SK-MEL-5 (cell line): ENCODE measurements around the gene FBXL19. TPM values are rescaled to one million over a fixed set of nuclear protein-coding genes. Genes with fewer than 3 reads are reported as not detected.
A peak's percentile ranks its signal among the peaks of the same experiment; 100 is the strongest.
"Not testable (repeated sequence)": the region's sequence is repeated elsewhere in the genome, so short reads cannot be mapped to it uniquely, and the experiment has no call there.

Source experiments
- DNase-seq: peaks from one replicate; pipeline ENCODE4 v3.0.0-alpha.2; 2016; ENCODE audit warnings: low read depth, low spot score
- in situ Hi-C: cut with HindIII; loops from 2 replicates; pipeline ENCODE4 v1.10.0; 2016; ENCODE audit warnings: low sequenced_read_pairs, high pct_unique_total_duplicates, low pct_unique_long_range_greater_than_20kb
- polyA plus RNA-seq, 2 experiments: library from polyadenylated mRNA; depleted of rRNA; stranded (reverse); fragments of >200 nt; gene quantifications; 2 replicates each; pipeline ENCODE4 v1.2.3, GENCODE V29; 2015
- total RNA-seq: library from RNA; depleted of rRNA; stranded (reverse); fragments of >200 nt; shearing (Covaris generic); gene quantifications from 2 replicates; pipeline ENCODE4 v1.2.3, GENCODE V29; 2014; rRNA removed

The FBXL19 gene
- total RNA-seq: 20.8 and 22.0 TPM in 2 replicates
- 22.3 and 25.6 TPM in 2 replicates for polyA plus RNA-seq (2015; cell fraction: cytosol; rRNA removed)
- polyA plus RNA-seq (2015; cell fraction: nucleus; rRNA removed): 19.7 and 20.1 TPM in 2 replicates

GRCh38 chr16:30923554-30924075, at the start of gene FBXL19:
Gene FBXL19, plus strand, starts transcription at chr16:30923572. Its CDS starts 2,183 bp downstream, at chr16:30925755.
- DNase-seq: no peak
- in situ Hi-C loops: no loop called here

DNA sequence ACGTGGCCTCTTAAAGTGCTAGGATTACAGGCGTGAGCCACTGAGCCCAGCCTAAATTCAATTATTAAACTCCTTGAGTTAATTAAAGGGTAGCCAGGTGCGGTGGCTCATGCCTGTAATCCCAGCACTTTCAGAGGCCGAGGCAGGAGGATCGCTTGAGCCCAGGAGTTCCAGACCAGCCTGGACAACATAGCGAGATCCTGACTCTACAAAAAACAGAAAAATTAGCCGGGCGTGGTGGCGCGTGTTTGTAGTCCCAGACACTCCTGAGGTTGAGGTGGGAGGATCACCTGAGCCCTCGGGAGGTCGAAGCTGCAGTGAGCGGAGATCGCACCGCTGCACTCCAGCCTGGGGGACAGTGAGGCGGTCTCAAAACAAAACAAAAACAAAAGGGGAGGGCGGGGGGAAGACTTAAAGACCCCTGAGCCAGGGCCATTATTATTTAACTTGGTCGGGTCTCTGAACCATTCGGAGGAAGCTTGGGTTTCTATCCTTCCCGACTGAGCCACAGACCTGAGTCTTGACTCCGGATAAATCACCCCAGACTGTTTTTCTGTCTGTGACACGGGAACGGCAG, 49.0 kb upstream of the FBXL19 start:
- in situ Hi-C loops: no loop called here
- no peak for DNase-seq

DNA sequence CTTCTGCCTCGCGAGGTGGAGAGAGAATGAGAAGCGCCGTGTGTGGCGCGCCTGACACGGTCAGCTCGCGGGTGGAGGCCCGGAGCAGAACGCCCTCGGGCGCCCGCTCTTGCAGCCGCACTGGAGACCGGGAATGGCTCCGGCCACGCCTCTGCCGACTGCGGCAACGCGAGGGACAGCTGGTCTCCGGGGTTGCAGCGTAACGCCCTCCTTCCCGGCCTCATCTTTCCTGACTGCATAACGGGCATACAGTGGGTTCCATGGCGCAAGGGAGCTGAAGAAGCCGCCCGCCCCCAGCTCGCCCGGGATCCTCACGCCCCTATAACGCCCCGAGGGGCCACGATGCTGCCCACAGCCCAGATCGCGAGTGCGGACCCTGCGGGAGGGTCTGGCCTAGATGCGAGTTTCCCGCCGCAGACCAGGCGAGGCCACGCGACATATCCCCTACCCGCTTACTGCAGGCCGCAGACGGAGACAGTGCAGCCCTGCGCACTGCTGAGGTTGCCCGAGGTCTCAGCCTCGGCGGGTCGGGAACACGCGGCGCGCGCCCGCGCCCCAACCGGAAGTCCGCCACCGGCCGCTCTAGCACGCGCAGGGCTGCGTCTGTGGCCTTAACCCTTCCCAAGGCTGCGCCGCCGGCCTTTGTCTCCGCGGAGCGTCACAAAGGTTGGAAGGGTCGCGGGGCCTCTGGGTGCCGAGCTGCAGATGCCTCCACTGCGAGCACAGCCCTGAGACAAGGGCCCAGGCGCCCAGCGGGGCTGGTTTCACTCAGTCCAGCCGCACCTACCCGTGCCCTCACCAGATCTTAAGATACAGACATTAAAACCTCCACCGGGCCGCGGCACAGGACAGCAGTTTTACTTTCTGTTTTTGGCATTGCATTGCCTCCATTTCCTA, 48.3 kb upstream of the FBXL19 start:
- in situ Hi-C loops: no loop called here
- DNase-seq: peak; percentile 86

DNA sequence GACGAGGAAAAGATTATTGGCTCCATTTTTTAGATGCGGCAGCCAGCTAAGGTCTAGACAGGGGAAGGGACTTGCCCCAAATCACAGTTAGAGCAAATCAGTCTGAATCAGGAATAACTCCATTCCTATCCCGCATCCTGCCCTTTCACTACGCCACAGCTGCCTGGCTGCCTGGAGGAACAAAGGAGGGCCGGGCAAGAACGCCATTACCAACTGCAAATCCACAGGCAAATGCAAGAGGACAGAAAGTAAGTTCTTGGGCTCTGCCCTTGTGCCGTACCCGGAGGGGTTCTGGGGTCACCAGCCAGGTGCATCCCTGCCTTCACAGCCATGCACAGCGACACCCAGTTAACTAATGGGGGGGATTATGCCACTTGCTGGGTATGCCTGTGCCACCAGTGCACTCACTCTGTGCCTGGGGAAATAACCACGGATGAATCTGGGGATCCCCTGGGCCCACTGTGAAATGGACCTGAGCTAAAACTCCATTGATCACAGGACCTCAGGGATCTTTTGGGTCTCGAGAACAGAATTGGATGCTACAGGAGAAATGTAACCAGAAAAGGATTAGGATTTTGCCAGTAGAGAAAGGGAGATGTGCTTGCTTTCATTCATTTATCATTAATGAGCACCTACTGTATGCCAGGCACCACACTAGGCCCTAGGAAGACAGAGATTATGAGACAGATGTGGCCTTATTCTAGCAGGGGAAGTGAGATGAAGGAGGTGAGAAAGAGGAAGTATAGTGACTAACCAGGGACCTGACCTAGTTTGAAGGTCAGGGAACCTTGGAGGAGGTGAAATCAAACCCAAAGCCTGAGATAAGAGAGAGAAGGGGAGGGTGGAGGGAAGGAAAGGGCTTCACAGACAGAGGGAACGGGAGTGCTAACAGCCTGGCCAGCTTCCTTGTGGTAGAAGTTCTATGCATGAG, 47.2 kb upstream of the FBXL19 start:
- DNase-seq: no peak
- in situ Hi-C loops: no loop called here

DNA sequence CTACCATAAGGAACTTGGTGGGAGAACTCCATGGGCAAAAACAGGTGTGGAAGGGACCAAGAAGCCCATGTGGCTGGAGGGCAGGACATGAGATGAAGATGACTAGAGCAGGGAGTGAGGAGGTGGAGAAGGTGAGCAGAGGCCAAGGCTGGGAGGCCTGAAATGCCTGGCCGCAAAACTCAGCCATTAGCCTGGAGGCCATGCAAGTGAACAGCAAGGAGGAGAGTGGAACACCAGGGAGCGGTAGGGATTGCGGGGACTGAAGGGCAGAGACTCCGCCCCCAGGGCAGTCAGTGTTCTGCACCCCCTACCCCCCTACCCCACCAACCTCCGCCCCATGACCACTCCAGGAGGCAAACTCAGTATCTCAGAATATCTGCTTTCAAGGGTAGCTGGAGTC, 46.5 kb upstream of the FBXL19 start:
- DNase-seq: no peak
- in situ Hi-C loops: no loop called here

GRCh38 chr16:30882429-30883310, 40.7 kb upstream of the FBXL19 start:
- DNase-seq: no peak
- in situ Hi-C loops: no loop called here

DNA sequence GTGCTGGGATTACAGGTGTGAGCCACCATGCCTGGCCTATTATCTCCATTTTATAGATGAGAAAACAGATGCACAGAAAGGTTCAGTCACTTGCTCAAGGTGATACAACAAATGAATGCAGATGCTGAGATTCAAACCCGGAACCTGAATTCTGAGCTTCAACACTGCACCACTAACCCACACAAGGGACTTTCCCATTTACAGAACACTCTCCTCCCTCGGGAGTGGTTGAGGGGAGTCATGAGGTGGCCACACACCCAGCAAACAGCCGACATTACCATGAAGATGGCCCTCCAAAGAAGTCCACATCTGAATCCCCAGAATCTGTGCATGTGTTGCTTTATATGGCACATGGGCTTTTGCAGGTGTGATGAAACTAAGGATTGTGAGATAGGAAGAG, 38.6 kb upstream of the FBXL19 start:
- in situ Hi-C loops: no loop called here
- no peak for DNase-seq

DNA sequence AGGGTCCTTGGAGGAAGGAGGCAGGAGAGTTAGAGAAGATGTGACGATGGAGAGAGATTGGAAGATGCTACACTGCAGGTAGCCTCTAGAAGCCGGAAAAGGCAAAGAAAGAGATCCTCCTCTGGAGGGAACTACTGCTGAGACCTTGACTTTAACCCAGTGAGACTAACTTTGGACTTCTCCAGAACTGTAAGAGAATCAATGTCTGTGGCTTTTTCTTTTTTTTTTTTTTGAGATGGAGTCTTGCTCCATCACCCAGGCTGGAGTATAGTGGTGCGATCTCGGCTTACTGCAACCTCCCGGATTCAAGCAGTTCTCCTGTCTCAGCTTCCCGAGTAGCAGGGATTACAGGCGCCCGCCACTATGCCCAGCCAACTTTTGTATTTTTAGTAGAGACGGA, 38.2 kb upstream of the FBXL19 start:
- in situ Hi-C loops: no loop called here
- DNase-seq: no peak

- in situ Hi-C loops: no loop called here
- no peak for DNase-seq
Measured at GRCh38 chr16:30886145-30886544, 37.2 kb upstream of the FBXL19 start.

DNA sequence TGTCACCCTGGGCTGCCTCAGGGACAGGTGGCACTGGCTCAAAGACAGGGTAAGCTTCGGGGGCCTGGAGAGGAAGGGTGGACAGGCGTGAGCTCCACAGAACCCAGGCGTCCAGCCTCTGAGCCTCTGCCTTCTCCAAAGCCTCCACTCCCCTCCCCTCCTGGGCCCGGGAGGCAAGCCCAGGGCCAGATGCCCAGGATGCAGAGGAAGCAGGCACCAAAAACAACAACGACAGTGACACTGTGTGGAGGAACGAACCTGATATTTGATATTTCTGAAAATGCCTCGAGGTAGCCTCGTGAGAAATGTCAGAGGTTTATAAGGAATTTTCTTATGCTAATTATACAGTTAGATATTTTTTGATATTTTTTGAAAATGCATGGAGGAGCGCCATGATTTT, 35.4 kb upstream of the FBXL19 start:
- in situ Hi-C loops: no loop called here
- no peak for DNase-seq

GRCh38 chr16:30888856-30889499, 34.4 kb upstream of the FBXL19 start:
- DNase-seq: no peak
- in situ Hi-C loops: no loop called here

DNA sequence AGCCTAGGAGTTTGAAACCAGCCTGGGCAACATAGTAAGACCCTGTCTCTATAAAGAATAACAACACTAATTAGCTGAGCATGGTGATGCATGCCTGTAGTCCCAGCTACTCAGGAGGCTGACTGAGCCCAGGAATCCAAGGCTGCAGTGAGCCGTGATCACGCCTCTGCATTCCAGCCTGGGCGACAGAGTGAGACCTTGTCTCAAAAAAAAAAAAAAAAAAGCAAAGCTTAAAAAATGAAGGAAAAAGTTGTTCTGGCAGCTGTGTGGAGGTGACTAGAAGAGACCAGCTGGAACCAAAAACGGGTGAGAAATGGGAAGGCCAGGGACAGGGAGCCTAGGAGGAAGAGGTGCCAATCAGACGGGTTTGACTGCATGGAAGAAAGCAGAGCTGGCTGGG, 33.7 kb upstream of the FBXL19 start:
- in situ Hi-C loops: no loop called here

GRCh38 chr16:30891043-30891823, 32.1 kb upstream of the FBXL19 start:
- in situ Hi-C loops, DNase-seq: not testable (repeated sequence)

More for the DNA sequence above, 33.7 kb upstream of the FBXL19 start:
- DNase-seq: no peak

DNA sequence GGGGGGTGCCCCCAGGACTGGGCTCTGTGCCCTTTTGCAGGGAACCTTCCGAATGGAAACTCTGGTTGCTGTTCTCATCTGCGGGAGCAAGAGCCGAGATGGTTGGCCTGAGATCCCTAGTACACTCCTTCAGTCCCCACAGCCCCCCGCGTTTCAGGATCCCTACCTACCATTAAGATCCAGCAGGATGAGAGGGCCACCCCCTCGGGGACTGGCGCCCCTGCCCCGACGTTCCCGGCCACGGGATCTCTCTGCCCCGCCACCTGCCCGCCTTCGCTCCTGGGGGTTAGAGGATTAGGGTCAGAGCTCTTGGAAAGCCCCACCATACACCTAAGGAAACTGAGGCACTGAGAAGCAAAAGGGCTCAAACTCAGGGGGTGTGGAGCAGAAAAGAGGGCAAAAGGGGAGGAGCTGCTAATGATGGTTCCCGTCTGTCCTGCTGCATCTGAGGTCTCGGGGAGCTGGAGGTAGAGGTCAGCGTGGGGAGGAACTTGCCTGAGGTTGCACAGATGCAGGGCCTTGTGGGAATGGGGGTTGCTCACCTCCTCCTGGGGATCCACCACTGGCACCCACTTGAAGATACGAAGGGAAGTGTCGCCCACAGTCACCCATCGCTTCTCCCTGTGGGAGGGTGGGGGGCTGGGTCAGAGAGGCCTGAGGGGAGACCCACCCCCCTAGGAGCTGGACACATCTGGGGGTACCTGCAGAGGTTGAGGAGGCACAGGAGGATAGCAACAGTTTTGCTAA, 30.5 kb upstream of the FBXL19 start:
- in situ Hi-C loops: no loop called here

GRCh38 chr16:30893417-30893743, 30.0 kb upstream of the FBXL19 start:
- in situ Hi-C loops: no loop called here
- DNase-seq: no peak

More for the DNA sequence above, 30.5 kb upstream of the FBXL19 start:
- no peak for DNase-seq
